Choroid plexus epithelial cell (primary cell): ENCODE measurements around the gene RIF1.

ENCODE experiments used
- DNase-seq: peaks from one replicate; pipeline ENCODE4 v3.0.0-alpha.2; 2010; ENCODE audit warnings: low read depth
- H3K4me3 ChIP-seq: 2 replicates; pipeline ENCODE4 v1.5.1; 2011; ENCODE audit warnings: low read depth, mild to moderate bottlenecking, control low read depth, low read length, moderate library complexity
- CTCF ChIP-seq: conservative IDR thresholded peaks from 2 replicates; pipeline ENCODE4 v1.5.1; 2011; ENCODE audit warnings: low read depth, mild to moderate bottlenecking, control low read depth, inconsistent platforms, low read length, moderate library complexity

The RIF1 gene

GRCh38 chr2:151395509-151396374, 14.0 kb upstream of the RIF1 start:
- no peak for DNase-seq
- H3K4me3 ChIP-seq, result no peak overlapping the region
- no peak for TF ChIP-seq CTCF

GRCh38 chr2:151399981-151400380, 9.7 kb upstream of the RIF1 start:
- DNase-seq, result no peak
- no peak for TF ChIP-seq CTCF
- no peak overlapping the region for H3K4me3 ChIP-seq

- H3K4me3 ChIP-seq, result no peak overlapping the region
- DNase-seq, result no peak
- TF ChIP-seq CTCF, result no peak
Observed at GRCh38 chr2:151401149-151401548, 8.6 kb upstream of the RIF1 start.

- no peak for DNase-seq
- no peak for TF ChIP-seq CTCF
- no peak overlapping the region for H3K4me3 ChIP-seq
Observed at GRCh38 chr2:151403914-151404313, 5.8 kb upstream of the RIF1 start.

- TF ChIP-seq CTCF, result no peak
- no peak for DNase-seq
- no peak overlapping the region for H3K4me3 ChIP-seq
Observed at GRCh38 chr2:151405376-151405775, 4.3 kb upstream of the RIF1 start.

GRCh38 chr2:151407281-151407680, 2.4 kb upstream of the RIF1 start:
- no peak for DNase-seq
- no peak overlapping the region for H3K4me3 ChIP-seq
- no peak for TF ChIP-seq CTCF

- no peak for TF ChIP-seq CTCF
- no peak for DNase-seq
- peak overlapping the region; percentile 98 for H3K4me3 ChIP-seq
Observed at GRCh38 chr2:151408788-151409600, 708 bp upstream of the RIF1 start.
